Subcutaneous abdominal adipose tissue (tissue), 5 donors: ENCODE data around the gene ARHGAP33.
A peak's percentile ranks its signal among the peaks of the same experiment; 100 is the strongest.

Experiments used
- H3K27ac ChIP-seq: one replicate; pipeline ENCODE4 v1.7.0; 2013; ENCODE audit warnings: low read depth, mild to moderate bottlenecking, inconsistent platforms, low read length, moderate library complexity
- H3K27me3 ChIP-seq, 5 donors: one replicate each; pipeline ENCODE4 v1.7.0; 2013; ENCODE audit warnings: low read length in 5 of 5, inconsistent platforms in 1 of 5; ENCODE audit not compliant: control insufficient read depth in 5 of 5, insufficient read depth in 4 of 5
- H3K36me3 ChIP-seq, 5 donors: one replicate each; pipeline ENCODE4 v1.7.0; 2013; ENCODE audit warnings: low read length in 5 of 5; ENCODE audit not compliant: control insufficient read depth in 5 of 5, insufficient read depth in 5 of 5
- H3K4me1 ChIP-seq, 5 donors: one replicate each; pipeline ENCODE4 v1.7.0; 2013; ENCODE audit warnings: low read length in 5 of 5, mild to moderate bottlenecking in 3 of 5, moderate library complexity in 1 of 5; ENCODE audit not compliant: control insufficient read depth in 5 of 5, insufficient read depth in 5 of 5
- H3K4me3 ChIP-seq, 5 donors: one replicate each; pipeline ENCODE4 v1.7.0; 2013; ENCODE audit warnings: low read length in 5 of 5, low read depth in 1 of 5
- H3K9ac ChIP-seq, 5 donors: one replicate each; pipeline ENCODE4 v1.7.0; 2013; ENCODE audit warnings: low read length in 5 of 5, mild to moderate bottlenecking in 4 of 5, moderate library complexity in 3 of 5
- H3K9me3 ChIP-seq, 5 donors: one replicate each; pipeline ENCODE4 v1.7.0; 2013; ENCODE audit warnings: low read length in 5 of 5; ENCODE audit not compliant: control insufficient read depth in 5 of 5
- donor health status: healthy.
- donor health status: healthy.
- donor health status: healthy.
- donor health status: healthy.
- donor health status: healthy.

The ARHGAP33 gene

GRCh38 chr19:35732540-35733179, 42.7 kb upstream of the ARHGAP33 start:
- Histone ChIP-seq H3K36me3 (peaks cover 0 to 96% (median 91%) of the 10 kb centered on the region in 5 donors), H3K4me1 (no peaks in the 10 kb centered on the region), H3K4me3 (no peak overlapping the region), H3K9me3 (no peaks in the 10 kb centered on the region), H3K27ac (no peak overlapping the region), H3K27me3 (no peaks in the 10 kb centered on the region), H3K9ac (no peak overlapping the region)

GRCh38 chr19:35733180-35734125, 41.9 kb upstream of the ARHGAP33 start:
- Histone ChIP-seq H3K4me3 (no peak overlapping the region), H3K4me1 (peaks cover 0 to under 1% (median 0%) of the 10 kb centered on the region in 5 donors), H3K27me3 (no peaks in the 10 kb centered on the region), H3K36me3 (peaks cover 0 to 96% (median 91%) of the 10 kb centered on the region in 5 donors), H3K9ac (no peak overlapping the region), H3K9me3 (no peaks in the 10 kb centered on the region), H3K27ac (no peak overlapping the region)

- Histone ChIP-seq H3K27ac (no peak overlapping the region), H3K4me3 (no peak overlapping the region), H3K36me3 (peaks cover 0 to 96% (median 90%) of the 10 kb centered on the region in 5 donors), H3K9me3 (no peaks in the 10 kb centered on the region), H3K4me1 (peaks cover 0 to 9% (median 4%) of the 10 kb centered on the region in 5 donors), H3K9ac (no peak overlapping the region), H3K27me3 (no peaks in the 10 kb centered on the region)
Measured at GRCh38 chr19:35734273-35734672, 41.1 kb upstream of the ARHGAP33 start.

GRCh38 chr19:35734889-35735288, 40.5 kb upstream of the ARHGAP33 start:
- H3K4me3 ChIP-seq = no peak overlapping the region
- peaks cover 2 to 15% (median 9%) of the 10 kb centered on the region in 5 donors for H3K4me1 ChIP-seq
- H3K36me3 ChIP-seq = peaks cover 0 to 91% (median 83%) of the 10 kb centered on the region in 5 donors
- H3K27me3 ChIP-seq = no peaks in the 10 kb centered on the region
- H3K9ac ChIP-seq = no peak overlapping the region
- H3K9me3 ChIP-seq = no peaks in the 10 kb centered on the region
- H3K27ac ChIP-seq = no peak overlapping the region

- H3K36me3 ChIP-seq = peaks cover 0 to 68% (median 60%) of the 10 kb centered on the region in 5 donors
- H3K27ac ChIP-seq = no peak overlapping the region
- H3K4me3 ChIP-seq = no peak overlapping the region
- no peaks in the 10 kb centered on the region for H3K9me3 ChIP-seq
- H3K27me3 ChIP-seq = no peaks in the 10 kb centered on the region
- H3K4me1 ChIP-seq = peaks cover 6 to 26% (median 19%) of the 10 kb centered on the region in 5 donors
- H3K9ac ChIP-seq = peak overlapping the region in 1 of 5 donors; percentile 39
Measured at GRCh38 chr19:35736913-35737886, 38.2 kb upstream of the ARHGAP33 start.

- Histone ChIP-seq H3K27ac (no peak overlapping the region), H3K27me3 (no peaks in the 10 kb centered on the region), H3K4me3 (no peak overlapping the region), H3K4me1 (peaks cover 6 to 30% (median 19%) of the 10 kb centered on the region in 5 donors), H3K9me3 (no peaks in the 10 kb centered on the region), H3K36me3 (peaks cover 0 to 67% (median 57%) of the 10 kb centered on the region in 5 donors), H3K9ac (no peak overlapping the region)
Measured at GRCh38 chr19:35738021-35738886, 37.1 kb upstream of the ARHGAP33 start.

GRCh38 chr19:35738887-35739229, 36.5 kb upstream of the ARHGAP33 start:
- Histone ChIP-seq H3K27ac (no peak overlapping the region), H3K36me3 (peaks cover 0 to 64% (median 52%) of the 10 kb centered on the region in 5 donors)

GRCh38 chr19:35739275-35740107, 35.9 kb upstream of the ARHGAP33 start:
- Histone ChIP-seq H3K9me3 (no peaks in the 10 kb centered on the region), H3K4me3 (peak overlapping the region in 4 of 5 donors; percentile 55 to 83 (median 68)), H3K9ac (peak overlapping the region; percentile 8 to 77 (median 71)), H3K27me3 (no peaks in the 10 kb centered on the region), H3K27ac (peak overlapping the region; percentile 80), H3K36me3 (peaks cover 0 to 61% (median 45%) of the 10 kb centered on the region in 5 donors), H3K4me1 (peaks cover 6 to 38% (median 27%) of the 10 kb centered on the region in 5 donors)

More at GRCh38 chr19:35738887-35739229, 36.5 kb upstream of the ARHGAP33 start:
- Histone ChIP-seq H3K9me3 (no peaks in the 10 kb centered on the region), H3K4me3 (no peak overlapping the region), H3K4me1 (peaks cover 6 to 32% (median 20%) of the 10 kb centered on the region in 5 donors), H3K27me3 (no peaks in the 10 kb centered on the region), H3K9ac (peak overlapping the region in 2 of 5 donors; percentile 8 to 77)
